GM11168 (cell line): ENCODE measurements around the gene PCDHA3.
"Not testable (repeated sequence)": the region's sequence is repeated elsewhere in the genome, so short reads cannot be mapped to it uniquely, and the experiment has no call there.

ENCODE experiments used
- in situ Hi-C: fragments of 300-500 bp; cut with MboI; formaldehyde crosslinking; loops from one replicate; pipeline ENCODE4 v1.12.0; 2022; ENCODE audit warnings: low sequenced_read_pairs; ENCODE audit not compliant: unreplicated experiment

PCDHA3 gene

DNA sequence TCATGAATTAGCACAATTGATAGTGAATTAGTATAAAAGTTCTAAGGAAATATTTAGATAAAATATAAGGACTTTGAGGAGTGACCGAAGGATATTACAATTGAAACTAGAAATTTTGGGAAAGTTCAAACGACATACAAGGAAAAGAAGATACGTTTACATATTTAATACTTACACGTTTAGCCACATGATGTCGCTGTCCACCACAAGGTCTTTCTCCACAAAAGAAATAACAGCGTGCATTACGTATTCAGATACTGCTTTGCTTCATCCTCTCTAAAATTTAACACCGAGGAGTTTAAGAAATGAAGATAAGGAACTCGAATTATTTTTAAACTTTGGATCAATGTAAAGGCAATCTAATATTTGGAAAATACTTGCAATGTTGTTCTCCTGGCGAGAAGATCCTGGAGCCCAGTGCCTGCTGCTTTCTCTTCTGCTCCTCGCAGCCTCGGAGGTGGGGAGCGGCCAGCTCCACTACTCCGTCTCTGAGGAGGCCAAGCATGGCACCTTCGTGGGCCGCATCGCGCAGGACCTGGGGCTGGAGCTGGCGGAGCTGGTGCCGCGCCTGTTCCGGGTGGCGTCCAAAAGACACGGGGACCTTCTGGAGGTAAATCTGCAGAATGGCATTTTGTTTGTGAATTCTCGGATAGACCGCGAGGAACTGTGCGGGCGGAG is at the start of gene PCDHA3:
PCDHA3 (plus strand) TSS at position 242 of the 678 bp plus-strand sequence.
- in situ Hi-C loops, result no loop called here

DNA sequence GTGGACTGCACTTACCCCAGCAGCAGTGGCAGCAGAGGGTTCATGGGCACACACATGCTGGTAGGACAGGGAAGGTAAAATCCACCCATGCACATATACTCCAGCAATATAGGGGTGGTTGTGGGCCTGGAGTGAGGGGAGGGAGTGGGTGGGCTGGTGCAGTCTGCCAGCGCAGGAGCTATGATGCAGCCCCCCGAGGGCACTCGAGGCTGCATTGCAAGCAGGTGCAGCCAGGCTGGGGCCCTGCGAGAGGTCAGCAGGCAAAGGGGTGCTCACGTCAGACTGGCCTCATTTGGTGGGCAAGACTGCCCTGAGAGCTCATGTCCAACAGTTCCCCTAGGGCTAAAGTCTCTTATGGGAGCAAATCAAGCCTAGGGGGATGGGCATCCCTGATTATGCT is 47.3 kb upstream of the PCDHA3 start:
- in situ Hi-C loops, result no loop called here

DNA sequence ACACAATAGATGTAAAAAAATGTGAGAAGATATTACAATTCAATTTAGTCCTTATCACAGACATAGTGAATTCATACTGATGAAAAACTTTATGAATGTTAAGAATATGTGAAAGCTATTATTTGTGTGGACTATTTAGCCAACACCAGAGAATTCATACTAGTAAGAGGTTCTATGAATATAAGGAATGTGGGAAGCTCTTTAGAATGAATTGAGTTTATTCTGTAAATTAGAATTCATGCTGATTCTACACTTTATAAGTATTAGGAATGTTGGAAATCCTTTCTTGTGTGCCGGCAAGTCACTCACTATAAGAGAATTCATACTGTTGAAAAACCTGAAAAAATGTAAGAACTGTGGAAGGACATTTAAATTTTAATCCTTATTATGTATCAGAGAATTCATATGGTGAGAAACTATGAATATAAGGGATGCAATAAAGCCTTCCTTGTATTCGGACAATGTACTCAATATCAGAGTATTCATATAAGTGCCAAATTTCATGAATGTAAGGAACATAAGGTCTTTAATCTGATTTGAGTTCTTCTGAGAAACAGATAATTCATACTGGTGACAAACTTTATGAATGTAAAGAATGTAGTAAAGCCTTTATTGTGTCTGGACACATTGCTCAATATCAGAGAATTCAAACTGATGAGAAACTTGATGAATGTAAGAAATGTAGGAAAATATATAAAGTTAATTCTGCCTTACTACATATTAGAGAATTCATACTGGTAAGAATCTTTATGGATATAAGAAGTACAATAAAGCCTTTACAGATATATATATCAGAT is 36.5 kb upstream of the PCDHA3 start:
- in situ Hi-C loops, result no loop called here

DNA sequence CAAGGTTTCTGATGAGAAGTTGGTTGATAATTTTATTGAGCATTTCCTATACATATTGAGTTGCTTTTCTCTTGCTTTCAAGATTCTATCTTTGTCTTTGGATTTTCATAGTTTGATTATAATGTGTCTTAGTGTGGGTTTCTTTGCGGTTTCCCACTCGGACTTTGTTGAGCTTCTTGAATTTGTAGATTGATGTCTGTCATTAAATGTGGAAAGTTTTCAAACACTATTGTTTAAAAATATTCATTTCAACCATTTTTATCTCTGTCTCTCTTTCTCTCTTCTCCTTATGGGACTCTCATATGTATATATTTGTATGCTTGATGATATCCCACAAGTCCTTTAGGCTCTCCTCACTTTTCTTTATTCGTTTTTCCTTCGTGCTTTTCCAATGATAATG is 33.4 kb upstream of the PCDHA3 start:
- in situ Hi-C loops, result no loop called here

DNA sequence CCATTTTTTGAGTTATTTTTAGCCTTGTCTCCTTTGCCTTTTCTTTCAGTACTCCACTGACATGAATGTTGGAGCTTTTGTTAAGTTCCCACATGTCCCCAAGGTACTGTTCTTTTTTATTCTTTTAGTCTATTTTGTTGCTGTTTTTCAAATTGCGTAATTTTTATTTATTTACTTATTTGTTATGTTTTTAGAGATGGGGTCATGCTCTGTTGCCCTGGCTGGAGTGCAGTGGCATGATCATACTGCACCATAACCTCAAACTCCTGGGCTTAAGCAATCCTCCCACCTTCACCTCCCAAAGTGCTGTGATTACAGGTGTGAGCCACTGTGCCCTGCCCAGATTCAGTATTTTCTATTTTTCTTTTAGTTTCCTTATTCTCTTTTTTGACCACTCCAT is 20.3 kb upstream of the PCDHA3 start:
- in situ Hi-C loops, result no loop called here

DNA sequence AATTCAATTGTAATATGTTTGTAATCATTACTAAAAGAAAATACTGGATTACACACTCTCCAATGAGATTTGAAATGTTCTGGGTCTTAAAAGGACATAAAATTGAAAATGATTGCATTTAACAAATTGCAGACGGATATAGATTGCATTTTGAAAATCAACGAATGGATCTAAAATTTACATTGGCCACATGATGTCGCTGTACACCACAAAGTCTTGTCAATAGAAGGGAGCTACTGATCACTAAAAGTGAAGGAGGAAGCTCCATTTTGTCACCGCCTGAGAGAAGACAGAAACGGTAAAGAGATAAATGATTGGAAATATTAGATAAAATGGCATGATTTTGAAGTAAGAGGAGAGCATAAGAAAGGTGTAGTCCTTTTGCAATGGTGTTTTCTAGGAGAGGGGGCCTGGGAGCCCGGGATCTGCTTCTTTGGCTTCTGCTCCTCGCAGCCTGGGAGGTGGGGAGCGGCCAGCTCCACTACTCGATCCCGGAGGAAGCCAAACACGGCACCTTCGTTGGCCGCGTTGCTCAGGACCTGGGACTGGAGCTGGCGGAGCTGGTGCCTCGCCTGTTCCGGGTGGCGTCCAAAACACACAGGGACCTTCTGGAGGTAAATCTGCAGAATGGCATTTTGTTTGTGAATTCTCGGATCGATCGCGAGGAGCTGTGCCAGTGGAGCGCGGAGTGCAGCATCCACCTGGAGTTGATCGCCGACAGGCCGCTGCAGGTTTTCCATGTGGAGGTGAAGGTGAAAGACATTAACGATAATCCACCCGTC is 14.8 kb upstream of the PCDHA3 start, which contains the start of gene PCDHA1:
PCDHA1 (plus strand) TSS at position 236 of the 782 bp plus-strand sequence.
- in situ Hi-C loops, result no loop called here

DNA sequence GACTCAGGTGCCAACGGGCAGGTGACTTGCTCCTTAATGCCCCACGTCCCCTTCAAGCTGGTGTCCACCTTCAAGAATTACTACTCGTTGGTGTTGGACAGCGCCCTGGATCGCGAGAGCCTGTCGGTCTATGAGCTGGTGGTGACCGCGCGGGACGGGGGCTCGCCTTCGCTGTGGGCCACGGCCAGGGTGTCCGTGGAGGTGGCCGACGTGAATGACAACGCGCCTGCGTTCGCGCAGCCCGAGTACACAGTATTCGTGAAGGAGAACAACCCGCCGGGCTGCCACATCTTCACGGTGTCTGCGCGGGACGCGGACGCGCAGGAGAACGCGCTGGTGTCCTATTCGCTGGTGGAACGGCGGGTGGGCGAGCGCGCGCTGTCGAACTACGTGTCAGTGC is 13.4 kb upstream of the PCDHA3 start:
- in situ Hi-C loops, result not testable (repeated sequence)

DNA sequence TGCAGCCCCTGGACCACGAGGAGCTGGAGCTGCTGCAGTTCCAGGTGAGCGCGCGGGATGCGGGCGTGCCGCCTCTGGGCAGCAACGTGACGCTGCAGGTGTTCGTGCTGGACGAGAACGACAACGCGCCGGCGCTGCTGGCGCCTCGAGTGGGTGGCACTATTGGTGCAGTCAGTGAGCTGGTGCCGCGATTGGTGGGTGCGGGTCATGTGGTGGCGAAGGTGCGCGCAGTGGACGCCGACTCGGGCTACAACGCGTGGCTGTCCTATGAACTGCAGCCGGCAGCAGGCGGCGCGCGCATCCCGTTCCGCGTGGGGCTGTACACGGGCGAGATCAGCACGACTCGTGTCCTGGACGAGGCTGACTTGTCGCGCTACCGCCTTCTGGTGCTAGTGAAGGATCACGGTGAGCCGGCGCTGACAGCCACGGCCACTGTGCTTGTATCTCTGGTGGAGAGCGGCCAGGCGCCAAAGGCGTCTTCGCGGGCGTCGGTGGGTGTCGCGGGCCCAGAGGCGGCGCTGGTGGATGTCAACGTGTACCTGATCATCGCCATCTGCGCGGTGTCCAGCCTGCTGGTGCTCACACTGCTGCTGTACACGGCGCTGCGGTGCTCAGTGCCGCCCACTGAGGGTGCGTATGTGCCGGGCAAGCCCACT is 12.9 kb upstream of the PCDHA3 start:
- in situ Hi-C loops, result not testable (repeated sequence)

DNA sequence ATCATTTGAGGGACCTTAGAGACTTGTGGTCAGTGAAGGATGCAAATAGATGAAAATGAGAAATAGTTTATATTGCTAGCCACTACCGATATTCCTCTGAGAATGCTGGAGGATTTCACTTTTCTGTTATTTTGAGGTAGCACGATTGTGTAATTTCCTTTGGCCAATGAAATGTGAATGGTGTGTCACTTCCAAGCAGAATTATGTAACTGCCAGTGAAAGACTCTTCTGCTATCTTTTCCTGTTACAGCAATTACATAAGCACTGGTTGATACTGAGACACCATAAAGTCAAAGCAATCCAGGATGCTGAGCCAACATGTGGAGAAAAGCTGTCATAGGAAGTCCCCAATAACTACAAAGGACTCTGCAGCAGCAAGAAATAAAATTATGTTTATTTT is 9.8 kb upstream of the PCDHA3 start:
- in situ Hi-C loops, result no loop called here

DNA sequence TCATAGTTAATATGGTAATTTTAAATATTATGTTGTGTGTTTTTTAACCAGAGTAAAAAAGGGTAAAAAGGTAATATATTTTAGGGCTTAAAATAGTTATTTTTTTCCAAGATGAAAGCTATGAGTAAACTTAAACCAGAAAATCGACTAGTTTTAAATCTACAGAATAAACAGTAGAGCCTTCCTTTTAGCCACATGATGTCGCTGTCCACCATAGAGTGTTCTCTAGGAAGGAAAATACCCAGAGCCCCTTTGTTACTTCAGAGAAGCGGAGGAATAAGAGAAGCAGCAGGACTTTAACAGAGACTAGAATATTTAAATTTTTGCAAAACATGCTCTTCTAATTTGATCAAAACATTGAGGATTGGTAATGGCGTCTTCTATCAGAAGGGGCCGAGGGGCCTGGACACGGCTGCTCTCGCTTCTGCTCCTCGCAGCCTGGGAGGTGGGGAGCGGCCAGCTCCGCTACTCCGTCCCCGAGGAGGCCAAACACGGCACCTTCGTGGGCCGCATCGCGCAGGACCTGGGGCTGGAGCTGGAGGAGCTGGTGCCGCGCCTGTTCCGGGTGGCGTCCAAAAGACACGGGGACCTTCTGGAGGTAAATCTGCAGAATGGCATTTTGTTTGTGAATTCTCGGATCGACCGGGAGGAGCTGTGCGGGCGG is 6.1 kb upstream of the PCDHA3 start, which contains the start of gene PCDHA2:
PCDHA2 (plus strand) TSS at position 258 of the 664 bp plus-strand sequence.
- in situ Hi-C loops, result no loop called here

DNA sequence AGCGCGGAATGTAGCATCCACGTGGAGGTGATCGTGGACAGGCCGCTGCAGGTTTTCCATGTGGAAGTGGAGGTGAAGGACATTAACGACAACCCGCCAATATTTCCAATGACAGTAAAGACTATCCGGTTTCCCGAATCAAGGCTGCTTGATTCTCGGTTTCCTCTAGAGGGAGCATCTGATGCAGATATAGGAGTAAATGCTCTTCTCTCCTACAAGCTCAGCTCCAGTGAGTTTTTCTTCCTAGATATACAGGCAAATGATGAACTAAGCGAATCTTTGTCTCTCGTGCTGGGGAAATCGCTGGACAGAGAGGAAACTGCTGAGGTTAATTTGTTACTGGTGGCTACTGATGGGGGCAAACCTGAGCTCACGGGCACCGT is 5.6 kb upstream of the PCDHA3 start:
- in situ Hi-C loops, result no loop called here

DNA sequence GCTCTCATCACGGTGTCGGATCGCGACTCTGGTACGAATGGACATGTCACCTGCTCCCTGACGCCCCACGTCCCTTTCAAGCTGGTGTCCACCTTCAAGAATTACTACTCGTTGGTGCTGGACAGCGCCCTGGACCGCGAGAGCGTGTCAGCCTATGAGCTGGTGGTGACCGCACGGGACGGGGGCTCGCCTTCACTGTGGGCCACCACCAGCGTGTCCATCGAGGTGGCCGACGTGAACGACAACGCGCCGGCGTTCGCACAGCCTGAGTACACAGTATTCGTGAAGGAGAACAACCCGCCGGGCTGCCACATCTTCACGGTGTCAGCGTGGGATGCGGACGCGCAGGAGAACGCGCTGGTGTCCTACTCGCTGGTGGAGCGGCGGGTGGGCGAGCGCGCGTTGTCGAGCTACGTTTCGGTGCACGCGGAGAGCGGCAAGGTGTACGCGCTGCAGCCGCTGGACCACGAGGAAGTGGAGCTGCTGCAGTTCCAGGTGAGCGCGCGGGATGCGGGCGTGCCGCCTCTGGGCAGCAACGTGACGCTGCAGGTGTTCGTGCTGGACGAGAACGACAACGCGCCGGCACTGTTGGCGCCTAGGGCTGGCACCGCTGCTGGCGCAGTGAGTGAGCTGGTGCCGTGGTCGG is 4.7 kb upstream of the PCDHA3 start:
- in situ Hi-C loops, result not testable (repeated sequence)

DNA sequence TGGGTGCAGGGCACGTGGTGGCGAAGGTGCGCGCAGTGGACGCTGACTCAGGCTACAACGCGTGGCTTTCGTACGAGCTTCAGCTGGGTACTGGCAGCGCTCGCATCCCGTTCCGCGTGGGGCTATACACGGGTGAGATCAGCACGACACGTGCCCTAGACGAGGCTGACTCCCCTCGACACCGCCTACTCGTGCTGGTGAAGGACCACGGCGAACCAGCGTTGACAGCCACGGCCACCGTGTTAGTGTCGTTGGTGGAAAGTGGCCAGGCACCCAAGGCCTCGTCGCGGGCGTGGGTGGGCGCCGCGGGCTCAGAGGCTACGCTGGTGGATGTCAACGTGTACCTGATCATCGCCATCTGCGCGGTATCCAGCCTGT is 4.2 kb upstream of the PCDHA3 start:
- in situ Hi-C loops, result no loop called here

DNA sequence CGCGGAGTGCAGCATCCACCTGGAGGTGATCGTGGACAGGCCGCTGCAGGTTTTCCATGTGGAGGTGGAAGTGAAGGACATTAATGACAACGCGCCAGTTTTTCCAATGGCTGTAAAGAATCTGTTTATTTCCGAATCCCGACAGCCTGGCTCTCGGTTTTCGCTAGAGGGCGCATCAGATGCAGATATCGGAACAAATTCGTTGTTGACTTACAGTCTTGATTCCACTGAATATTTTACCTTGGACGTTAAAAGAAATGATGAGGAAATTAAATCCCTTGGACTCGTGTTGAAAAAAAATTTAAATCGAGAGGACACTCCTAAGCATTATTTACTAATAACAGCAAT is 611 bp downstream of the PCDHA3 start:
- in situ Hi-C loops, result no loop called here

DNA sequence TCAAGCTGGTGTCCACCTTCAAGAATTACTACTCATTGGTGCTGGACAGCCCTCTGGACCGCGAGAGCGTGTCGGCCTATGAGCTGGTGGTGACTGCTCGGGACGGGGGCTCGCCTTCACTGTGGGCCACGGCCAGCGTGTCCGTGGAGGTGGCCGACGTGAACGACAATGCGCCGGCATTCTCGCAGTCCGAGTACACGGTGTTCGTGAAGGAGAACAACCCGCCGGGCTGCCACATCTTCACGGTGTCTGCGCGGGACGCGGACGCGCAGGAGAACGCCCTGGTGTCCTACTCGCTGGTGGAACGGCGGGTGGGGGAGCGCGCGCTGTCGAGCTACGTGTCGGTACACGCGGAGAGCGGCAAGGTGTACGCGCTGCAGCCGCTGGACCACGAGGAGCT is 1.5 kb downstream of the PCDHA3 start:
- in situ Hi-C loops, result not testable (repeated sequence)

DNA sequence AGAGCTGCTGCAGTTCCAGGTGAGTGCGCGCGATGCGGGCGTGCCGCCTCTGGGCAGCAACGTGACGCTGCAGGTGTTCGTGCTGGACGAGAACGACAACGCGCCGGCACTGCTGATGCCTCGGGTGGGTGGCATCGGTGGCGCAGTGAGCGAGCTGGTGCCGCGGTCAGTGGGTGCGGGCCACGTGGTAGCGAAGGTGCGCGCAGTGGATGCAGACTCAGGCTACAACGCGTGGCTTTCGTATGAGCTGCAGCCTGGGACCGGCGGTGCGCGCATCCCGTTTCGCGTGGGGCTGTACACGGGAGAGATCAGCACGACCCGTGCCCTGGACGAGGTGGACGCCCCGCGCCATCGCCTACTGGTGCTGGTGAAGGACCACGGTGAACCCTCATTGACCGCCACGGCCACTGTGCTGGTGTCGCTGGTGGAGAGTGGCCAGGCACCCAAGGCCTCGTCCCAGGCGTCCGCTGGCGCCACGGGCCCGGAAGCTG is 2.0 kb downstream of the PCDHA3 start:
- in situ Hi-C loops, result no loop called here

DNA sequence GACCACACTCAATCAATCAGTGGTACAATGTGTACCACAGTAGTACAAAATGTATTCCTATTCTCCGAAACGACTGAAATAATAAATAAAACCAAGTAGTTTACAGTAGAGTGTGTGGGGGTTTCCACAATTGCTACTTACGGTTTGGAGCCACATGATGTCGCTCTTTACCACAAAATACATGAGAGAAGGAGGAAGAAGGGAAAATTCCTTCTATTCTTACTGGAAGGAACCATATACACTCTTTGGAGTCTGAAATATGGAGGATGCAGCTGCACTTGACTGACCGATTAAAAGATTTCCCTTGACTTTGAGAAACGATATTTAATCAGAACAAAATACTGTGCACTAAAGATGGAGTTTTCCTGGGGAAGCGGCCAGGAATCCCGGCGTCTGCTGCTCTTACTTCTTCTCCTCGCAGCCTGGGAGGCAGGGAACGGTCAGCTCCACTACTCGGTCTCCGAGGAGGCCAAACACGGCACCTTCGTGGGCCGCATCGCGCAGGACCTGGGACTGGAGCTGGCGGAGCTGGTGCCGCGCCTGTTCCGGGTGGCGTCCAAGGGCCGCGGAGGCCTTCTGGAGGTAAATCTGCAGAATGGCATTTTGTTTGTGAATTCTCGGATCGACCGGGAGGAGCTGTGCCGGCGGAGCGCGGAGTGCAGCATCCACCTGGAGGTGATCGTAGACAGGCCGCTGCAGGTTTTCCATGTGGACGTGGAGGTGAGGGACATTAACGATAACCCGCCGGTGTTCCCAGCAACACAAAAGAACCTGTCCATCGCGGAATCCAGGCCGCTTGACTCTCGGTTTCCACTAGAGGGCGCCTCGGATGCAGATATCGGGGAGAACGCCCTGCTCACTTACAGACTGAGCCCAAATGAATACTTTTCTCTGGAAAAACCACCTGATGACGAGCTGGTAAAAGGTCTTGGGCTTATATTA is 6.2 kb downstream of the PCDHA3 start, which contains the start of gene PCDHA4:
PCDHA4 (plus strand) TSS at position 235 of the 942 bp plus-strand sequence.
- in situ Hi-C loops, result no loop called here

DNA sequence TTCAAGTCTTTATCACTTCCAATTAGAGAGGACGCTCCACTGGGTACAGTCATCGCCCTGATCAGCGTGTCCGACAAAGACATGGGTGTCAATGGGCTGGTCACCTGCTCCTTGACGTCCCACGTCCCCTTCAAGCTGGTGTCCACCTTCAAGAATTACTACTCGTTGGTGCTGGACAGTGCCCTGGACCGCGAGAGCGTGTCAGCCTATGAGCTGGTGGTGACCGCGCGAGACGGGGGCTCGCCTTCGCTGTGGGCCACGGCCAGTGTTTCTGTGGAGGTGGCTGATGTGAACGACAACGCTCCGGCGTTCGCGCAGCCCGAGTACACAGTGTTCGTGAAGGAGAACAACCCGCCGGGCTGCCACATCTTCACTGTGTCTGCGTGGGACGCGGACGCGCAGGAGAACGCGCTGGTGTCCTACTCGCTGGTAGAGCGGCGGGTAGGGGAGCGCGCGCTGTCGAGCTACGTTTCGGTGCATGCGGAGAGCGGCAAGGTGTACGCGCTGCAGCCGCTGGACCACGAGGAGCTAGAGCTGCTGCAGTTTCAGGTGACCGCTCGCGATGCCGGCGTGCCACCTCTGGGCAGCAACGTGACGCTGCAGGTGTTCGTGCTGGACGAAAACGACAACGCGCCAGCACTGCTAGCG is 7.5 kb downstream of the PCDHA3 start:
- in situ Hi-C loops, result not testable (repeated sequence)
